Fibroblast of the aortic adventitia (primary cell): ENCODE measurements around the gene RFFL. TPM values are rescaled to one million over a fixed set of nuclear protein-coding genes. Genes with fewer than 3 reads are reported as not detected.
A peak's percentile ranks its signal among the peaks of the same experiment; 100 is the strongest.
"Not testable (repeated sequence)": the region's sequence is repeated elsewhere in the genome, so short reads cannot be mapped to it uniquely, and the experiment has no call there.

Experiments used
- DNase-seq: peaks from one replicate; pipeline ENCODE4 v3.0.0-alpha.2; 2010; ENCODE audit warnings: low read depth
- H3K4me3 ChIP-seq: 2 replicates; pipeline ENCODE4 v1.5.1; 2011; ENCODE audit warnings: low read depth, mild to moderate bottlenecking, control low read depth, low read length, moderate library complexity
- total RNA-seq: library from RNA; depleted of rRNA; stranded (reverse); fragments of >200 nt; gene quantifications from 2 replicates; pipeline ENCODE4 v1.2.3, GENCODE V29; 2012; ENCODE audit warnings: low replicate concordance
- TF ChIP-seq, protein P1 (sequence below): IDR thresholded peaks from 2 replicates; pipeline ENCODE4 v1.5.1; 2011; ENCODE audit warnings: mild to moderate bottlenecking, low read length, control low read depth, inconsistent platforms; ENCODE audit not compliant: insufficient read depth

The RFFL gene
- total RNA-seq, 1 donor: 17.0 TPM

DNA sequence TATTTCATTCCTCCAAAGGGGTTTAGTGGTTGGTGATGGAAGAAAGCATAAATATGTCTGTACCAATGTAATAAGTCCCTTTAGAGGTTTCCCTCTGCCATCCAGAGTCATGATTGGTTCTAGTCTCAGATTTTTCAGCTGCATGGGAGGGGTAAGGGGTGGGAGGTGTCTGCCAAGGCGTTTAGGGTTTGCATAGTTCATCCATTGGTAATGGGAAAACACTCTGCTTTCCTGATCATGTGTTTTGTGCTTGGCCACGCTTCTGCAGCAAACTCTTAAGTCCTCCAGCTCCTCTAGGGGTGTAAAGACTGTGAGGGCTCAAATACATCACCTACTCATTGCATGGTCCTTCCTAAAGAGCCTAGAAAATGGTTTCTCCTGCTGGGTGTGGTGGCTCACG, 53.4 kb downstream of the RFFL start:
- TF ChIP-seq, protein P1, sequence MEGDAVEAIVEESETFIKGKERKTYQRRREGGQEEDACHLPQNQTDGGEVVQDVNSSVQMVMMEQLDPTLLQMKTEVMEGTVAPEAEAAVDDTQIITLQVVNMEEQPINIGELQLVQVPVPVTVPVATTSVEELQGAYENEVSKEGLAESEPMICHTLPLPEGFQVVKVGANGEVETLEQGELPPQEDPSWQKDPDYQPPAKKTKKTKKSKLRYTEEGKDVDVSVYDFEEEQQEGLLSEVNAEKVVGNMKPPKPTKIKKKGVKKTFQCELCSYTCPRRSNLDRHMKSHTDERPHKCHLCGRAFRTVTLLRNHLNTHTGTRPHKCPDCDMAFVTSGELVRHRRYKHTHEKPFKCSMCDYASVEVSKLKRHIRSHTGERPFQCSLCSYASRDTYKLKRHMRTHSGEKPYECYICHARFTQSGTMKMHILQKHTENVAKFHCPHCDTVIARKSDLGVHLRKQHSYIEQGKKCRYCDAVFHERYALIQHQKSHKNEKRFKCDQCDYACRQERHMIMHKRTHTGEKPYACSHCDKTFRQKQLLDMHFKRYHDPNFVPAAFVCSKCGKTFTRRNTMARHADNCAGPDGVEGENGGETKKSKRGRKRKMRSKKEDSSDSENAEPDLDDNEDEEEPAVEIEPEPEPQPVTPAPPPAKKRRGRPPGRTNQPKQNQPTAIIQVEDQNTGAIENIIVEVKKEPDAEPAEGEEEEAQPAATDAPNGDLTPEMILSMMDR: no peak
- peak; percentile 8 for DNase-seq
- no peak overlapping the region for H3K4me3 ChIP-seq

- H3K4me3 ChIP-seq: no peak overlapping the region
- no peak for DNase-seq
- TF ChIP-seq, protein P1: no peak
Measured at GRCh38 chr17:35006961-35007360, 56.5 kb downstream of the RFFL start.

- DNase-seq: no peak
- H3K4me3 ChIP-seq: no peak overlapping the region
- TF ChIP-seq, protein P1: no peak
Measured at GRCh38 chr17:35006345-35006744, 57.2 kb downstream of the RFFL start.

DNA sequence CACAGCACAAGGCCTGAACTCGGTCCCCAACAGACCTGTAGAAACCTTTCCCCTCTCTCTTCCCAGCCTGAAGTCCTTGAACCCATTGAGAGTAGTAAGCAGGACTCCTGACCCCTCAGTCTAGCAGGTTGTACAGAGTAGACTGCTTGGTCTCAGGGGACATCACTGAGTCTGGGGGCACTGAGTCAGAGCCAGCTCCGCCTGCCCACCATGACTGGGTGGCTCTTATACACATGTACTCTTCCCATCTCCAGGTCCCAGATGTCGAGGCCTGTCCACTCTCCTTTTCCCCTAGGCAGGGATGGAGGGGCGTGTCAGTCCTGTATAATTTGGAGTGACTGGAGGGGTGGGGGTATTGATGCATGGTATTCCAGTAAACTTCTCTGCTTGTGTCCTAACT, 59.7 kb downstream of the RFFL start:
- H3K4me3 ChIP-seq: no peak overlapping the region
- DNase-seq: no peak
- TF ChIP-seq, protein P1: no peak

- DNase-seq: peak; percentile 84
- TF ChIP-seq, protein P1: no peak
- no peak overlapping the region for H3K4me3 ChIP-seq
Measured at GRCh38 chr17:35002876-35003551, 60.5 kb downstream of the RFFL start.

DNA sequence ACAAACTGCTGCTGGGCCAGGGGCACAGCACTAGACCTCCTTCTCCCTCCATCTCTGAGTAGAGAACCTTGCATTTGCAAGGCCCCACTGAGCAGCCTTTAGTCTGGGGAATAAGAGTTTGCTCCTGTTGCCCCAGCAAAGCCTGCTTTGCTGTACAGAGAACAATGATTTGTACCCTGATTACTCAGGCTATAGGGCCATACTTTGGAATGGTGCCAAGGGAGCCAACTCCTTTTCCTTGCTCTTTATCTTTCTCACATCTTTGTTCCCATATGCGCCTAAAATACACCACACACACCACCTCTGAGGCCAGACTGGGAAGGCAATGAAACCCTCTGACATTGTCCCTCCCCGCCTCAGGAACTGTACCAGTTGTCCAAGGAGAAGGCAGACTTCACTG, 62.0 kb downstream of the RFFL start:
- no peak overlapping the region for H3K4me3 ChIP-seq
- TF ChIP-seq, protein P1: no peak
- peak; percentile 34 for DNase-seq

DNA sequence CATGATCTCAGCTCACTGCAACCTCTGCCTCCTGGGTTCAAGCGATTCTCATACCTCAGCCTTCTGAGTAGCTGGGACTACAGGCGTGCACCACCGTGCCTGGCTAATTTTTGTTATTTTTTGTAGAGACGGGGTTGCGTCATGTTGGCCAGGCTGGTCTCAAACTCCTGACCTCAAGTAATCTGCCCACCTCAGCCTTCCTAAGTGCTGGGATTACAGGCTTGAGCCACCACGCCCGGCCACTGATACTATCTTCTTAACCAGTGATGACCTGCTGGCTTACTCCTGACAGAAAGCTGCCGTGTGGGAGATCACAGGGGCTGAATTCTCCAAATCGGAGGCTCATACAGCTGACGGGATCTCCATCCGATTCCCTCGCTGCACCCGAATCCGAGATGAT, 62.5 kb downstream of the RFFL start:
- not testable (repeated sequence) for DNase-seq

More for the DNA sequence above, 62.5 kb downstream of the RFFL start:
- not testable (repeated sequence) for H3K4me3 ChIP-seq
